ENCODE data around the gene HSD17B4.
"Not testable (repeated sequence)": the region's sequence is repeated elsewhere in the genome, so short reads cannot be mapped to it uniquely, and the experiment has no call there.

Gene HSD17B4

GRCh38 chr5:119480629-119481028 is 28.3 kb downstream of the HSD17B4 start:
- not testable (repeated sequence) for DNase-seq

- no peak for DNase-seq
Measured at GRCh38 chr5:119483155-119483554, 30.9 kb downstream of the HSD17B4 start.

DNA sequence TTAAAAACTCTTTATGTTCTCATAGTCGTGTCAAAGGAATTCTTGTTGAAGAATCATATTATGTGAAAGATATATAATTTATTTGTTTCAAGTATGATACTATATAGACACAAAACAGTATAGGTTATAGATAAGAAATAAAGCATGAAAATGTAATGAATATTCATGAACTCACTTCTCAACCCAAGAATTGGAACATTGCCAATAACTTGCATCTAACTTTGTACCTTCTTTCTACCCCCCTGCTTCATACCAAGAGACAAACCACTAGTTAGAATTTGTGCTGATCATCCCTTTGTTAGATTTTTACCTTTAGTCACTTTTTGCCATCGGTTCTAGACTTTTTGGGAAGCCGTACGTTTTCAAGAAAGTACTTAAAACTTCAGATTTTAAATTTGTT is 32.6 kb downstream of the HSD17B4 start:
- DNase-seq, result no peak

GRCh38 chr5:119501671-119502179 is 49.4 kb downstream of the HSD17B4 start:
- no peak for DNase-seq

DNA sequence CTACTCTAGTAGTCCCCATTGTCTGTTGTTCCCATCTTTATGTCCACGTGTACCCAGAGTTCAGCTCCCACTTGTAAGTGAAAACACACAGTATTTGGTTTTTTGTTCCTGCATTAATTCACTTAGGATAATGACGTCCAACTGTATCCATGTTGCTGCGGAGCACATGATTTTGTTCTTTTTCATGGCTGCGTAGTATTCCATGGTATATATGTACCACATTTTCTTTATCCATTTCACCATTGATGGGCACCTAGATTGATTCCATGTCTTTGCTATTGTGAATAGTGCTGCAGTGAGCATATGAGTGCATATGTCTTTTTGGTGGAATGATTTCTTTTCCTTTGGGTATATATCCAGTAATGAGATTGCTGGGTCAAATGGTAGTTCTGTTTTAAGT is 51.6 kb downstream of the HSD17B4 start:
- not testable (repeated sequence) for DNase-seq

GRCh38 chr5:119512277-119512676 is 60.0 kb downstream of the HSD17B4 start:
- DNase-seq, result no peak

DNA sequence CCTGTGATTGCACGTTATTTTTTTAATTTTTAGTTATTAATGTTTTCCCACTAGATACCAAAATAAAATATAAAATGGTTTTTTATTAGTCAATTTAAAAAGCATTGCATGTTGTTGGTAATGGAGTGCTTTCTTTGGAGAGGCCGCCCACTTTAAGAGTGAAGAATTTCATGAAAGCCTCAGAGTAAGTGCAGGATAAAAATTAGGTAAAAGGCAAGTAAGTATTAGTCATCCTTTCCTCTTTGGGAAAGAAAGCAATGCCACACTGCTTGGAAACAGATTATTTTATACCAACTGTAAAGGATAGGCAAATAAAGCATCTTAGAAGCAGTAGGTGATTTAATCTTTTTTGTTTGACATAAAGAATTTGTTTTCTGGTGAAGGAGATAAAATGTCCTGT is 62.9 kb downstream of the HSD17B4 start:
- DNase-seq, result no peak

- DNase-seq, result not testable (repeated sequence)
Measured at GRCh38 chr5:119517115-119517514, 64.8 kb downstream of the HSD17B4 start.

- DNase-seq, result no peak
Measured at GRCh38 chr5:119521232-119521631, 68.9 kb downstream of the HSD17B4 start.

DNA sequence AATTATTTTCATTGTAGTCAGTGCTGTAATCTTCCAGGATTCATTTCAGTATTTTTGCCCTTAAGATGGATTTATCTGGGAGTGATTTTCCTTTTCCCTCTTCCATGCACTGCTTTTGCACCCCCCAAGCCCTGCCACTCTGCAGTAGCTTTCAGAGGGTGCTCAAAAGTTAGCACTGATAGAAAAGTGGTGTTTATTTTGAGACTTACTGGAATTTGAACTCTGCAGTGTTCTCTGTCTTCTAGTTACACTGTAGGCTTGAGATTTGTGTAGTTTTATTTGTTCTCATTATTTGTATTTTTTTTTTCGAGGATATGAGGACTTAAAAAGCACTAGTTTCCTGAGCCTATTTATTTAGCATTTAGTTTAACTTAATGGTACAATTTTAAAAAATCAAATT is 70.5 kb downstream of the HSD17B4 start:
- DNase-seq, result no peak

DNA sequence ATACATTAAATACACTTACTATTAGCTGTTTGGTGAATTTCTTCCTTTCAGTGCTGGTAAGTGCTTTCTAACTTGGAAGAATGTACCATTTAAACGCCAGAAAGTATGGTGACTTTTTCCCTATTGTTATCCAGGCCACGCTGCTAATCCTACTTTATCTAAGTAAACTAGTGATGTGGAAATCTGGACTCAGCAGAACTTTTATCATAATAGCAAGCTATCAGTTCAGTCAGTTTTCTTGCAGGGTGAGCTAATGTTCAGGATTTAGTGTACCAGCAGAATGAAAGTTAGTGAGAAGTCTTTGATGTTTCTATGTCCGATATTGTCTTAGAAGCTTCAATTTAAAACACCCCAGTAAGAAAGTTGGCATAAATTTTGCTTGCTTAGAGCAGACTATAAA is 72.2 kb downstream of the HSD17B4 start:
- DNase-seq, result no peak

GRCh38 chr5:119527351-119527750 is 75.1 kb downstream of the HSD17B4 start:
- DNase-seq, result no peak

DNA sequence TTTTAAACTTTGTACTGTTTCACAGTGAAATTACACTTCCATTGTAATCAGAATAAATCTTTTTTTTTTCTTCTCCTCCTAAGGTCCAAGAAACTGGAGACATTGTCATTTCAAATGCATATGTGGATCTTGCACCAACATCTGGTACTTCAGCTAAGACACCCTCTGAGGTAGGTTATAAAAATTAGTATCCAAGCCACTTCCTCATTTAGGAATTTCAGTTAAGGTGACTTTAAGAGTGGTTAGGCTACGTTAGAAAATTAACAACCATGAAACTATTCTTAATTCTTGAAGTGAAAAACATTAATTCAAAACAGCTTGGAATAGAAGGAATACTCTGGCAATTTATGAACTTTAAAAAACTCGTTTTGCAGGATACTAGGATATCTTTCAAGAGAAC is 77.5 kb downstream of the HSD17B4 start:
- no peak for DNase-seq

GRCh38 chr5:119532637-119533036 is 80.3 kb downstream of the HSD17B4 start:
- no peak for DNase-seq

DNA sequence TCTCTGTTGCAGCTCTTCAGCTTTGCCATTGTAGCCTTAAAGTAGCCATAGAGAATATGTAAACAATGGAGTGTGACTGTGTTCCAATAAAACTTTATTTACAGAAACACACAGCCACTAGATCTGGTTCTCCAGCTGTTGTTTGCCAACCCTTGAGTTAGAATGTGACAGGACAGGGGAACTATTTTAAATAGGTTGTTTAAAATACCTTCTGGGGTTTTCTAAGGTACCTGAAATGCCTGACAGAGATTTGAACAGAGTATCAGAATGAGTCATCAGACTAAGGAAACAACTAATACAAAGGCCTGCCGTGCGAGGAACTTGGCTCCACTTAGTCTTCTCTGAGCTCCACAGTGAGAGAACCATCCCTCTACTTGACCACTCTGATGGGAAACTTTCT is 85.4 kb downstream of the HSD17B4 start:
- no peak for DNase-seq

DNA sequence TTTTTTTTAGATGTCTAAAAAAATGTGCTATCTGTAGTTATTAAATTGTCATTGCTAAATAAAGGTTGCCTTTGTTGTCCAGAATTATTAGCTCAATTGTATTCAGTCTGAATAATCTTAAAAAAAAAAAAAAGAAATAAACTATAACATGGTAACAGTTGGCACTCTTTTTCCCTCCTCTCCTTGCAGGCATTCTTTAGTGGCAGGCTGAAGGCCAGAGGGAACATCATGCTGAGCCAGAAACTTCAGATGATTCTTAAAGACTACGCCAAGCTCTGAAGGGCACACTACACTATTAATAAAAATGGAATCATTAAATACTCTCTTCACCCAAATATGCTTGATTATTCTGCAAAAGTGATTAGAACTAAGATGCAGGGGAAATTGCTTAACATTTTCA is 89.4 kb downstream of the HSD17B4 start:
- DNase-seq, result no peak

DNA sequence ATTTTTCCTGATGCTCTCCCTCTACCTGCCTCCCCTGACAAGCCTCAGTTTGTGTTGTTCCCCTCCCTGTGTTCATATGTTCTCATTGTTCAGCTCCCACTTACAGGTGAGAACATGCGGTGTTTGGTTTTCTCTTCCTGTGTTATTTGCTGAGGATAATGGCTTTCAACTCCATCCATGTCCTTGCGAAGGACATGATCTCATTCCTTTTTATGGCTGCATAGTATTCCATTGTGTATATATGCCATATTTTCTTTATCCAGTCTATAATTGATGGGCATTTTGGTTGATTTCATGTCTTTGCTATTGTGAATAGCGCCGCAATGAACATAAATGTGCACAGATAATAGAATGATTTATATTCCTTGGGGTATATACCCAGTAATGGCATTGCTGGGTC is 99.5 kb downstream of the HSD17B4 start:
- DNase-seq, result no peak

DNA sequence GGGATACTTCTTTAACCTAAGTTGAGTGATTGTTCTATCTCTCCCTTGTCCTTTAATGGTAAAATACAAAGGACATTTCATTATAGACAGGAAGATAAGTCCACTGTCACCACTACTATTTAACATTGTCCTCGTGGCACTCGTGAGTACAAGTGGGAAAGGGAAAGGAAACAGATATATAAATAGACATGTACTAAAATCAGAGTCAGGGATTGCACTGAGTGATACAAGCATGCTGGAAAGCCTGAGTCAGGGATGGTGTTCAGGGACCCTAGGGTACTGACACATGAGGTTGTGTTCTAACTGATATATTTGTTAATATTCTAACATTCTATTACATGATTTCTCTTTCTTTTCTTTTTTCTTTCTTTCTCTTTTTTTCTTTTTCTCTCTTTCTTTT is 102.3 kb downstream of the HSD17B4 start:
- DNase-seq, result no peak

GRCh38 chr5:119570910-119571309 is 118.6 kb downstream of the HSD17B4 start:
- no peak for DNase-seq

- DNase-seq, result no peak
Measured at GRCh38 chr5:119578937-119579336, 126.6 kb downstream of the HSD17B4 start.

- DNase-seq, result no peak
Measured at GRCh38 chr5:119582987-119583386, 130.7 kb downstream of the HSD17B4 start.

DNA sequence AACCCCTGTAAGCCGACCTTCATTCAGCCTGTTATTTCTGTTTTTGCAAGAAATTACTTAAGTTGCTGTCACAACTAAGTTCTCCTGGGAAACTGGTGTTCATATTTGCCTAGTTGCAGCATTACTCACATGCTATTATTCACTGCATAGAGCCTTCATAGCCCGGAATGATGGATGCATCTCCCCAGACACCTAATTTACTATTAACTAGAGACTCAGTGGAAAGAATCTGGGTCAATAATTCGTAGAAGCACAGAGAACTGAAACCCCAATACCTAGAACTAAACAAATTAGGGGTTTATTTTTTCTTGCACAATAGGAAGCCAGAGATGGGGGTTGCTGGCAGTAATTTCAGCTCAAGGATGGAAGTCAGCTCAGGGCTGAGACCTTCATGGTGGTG is 131.4 kb downstream of the HSD17B4 start:
- no peak for DNase-seq
